HEK293 (cell line): ENCODE measurements around the gene RPGRIP1L.

ENCODE experiments used
- ATF2 ChIP-seq: fragments of 450-650 bp; formaldehyde crosslinking; IDR thresholded peaks from 2 replicates; pipeline ENCODE4 v1.5.1; 2016; ENCODE audit warnings: missing biosample characterization, missing genetic modification characterization, low read depth
- BCL11B ChIP-seq: fragments of 450-650 bp; formaldehyde crosslinking; IDR thresholded peaks from 2 replicates; pipeline ENCODE4 v1.5.1; 2016; ENCODE audit warnings: low read depth, missing biosample characterization, missing genetic modification characterization
- FEZF1 ChIP-seq: fragments of 450-650 bp; formaldehyde crosslinking; IDR thresholded peaks from 2 replicates; pipeline ENCODE4 v1.5.1; 2016; ENCODE audit warnings: missing biosample characterization, missing genetic modification characterization
- GFI1B ChIP-seq: fragments of 450-650 bp; formaldehyde crosslinking; IDR thresholded peaks from 2 replicates; pipeline ENCODE4 v1.5.1; 2016; ENCODE audit warnings: missing biosample characterization, missing genetic modification characterization
- KLF8 ChIP-seq: fragments of 450-650 bp; formaldehyde crosslinking; IDR thresholded peaks from 2 replicates; pipeline ENCODE4 v1.5.1; 2016; ENCODE audit warnings: missing biosample characterization, missing genetic modification characterization
- OSR2 ChIP-seq: fragments of 450-650 bp; formaldehyde crosslinking; IDR thresholded peaks from 2 replicates; pipeline ENCODE4 v1.5.1; 2016; ENCODE audit warnings: missing biosample characterization, missing genetic modification characterization
- PRDM1 ChIP-seq: fragments of 450-650 bp; formaldehyde crosslinking; IDR thresholded peaks from 2 replicates; pipeline ENCODE4; 2016; ENCODE audit warnings: missing biosample characterization, missing genetic modification characterization
- PRDM6 ChIP-seq: fragments of 450-650 bp; formaldehyde crosslinking; IDR thresholded peaks from 2 replicates; pipeline ENCODE4 v1.5.1; 2017; ENCODE audit warnings: missing biosample characterization, missing genetic modification characterization
- SP7 ChIP-seq: fragments of 450-650 bp; formaldehyde crosslinking; IDR thresholded peaks from 2 replicates; pipeline ENCODE4 v1.5.1; 2016; ENCODE audit warnings: missing biosample characterization, missing genetic modification characterization
- TSHZ1 ChIP-seq: fragments of 450-650 bp; formaldehyde crosslinking; IDR thresholded peaks from 2 replicates; pipeline ENCODE4 v1.5.1; 2016; ENCODE audit warnings: missing biosample characterization, missing genetic modification characterization, borderline replicate concordance
- ZBTB17 ChIP-seq: fragments of 450-650 bp; formaldehyde crosslinking; IDR thresholded peaks from 2 replicates; pipeline ENCODE4 v1.5.1; 2016; ENCODE audit warnings: missing biosample characterization, missing genetic modification characterization
- ZBTB8A ChIP-seq: fragments of 450-650 bp; formaldehyde crosslinking; IDR thresholded peaks from 2 replicates; pipeline ENCODE4 v1.5.1; 2016; ENCODE audit warnings: missing biosample characterization, missing genetic modification characterization
- ZNF19 ChIP-seq: fragments of 450-650 bp; formaldehyde crosslinking; IDR thresholded peaks from 2 replicates; pipeline ENCODE4; 2016; ENCODE audit warnings: missing biosample characterization, missing genetic modification characterization, low read depth
- ZNF24 ChIP-seq: fragments of 450-650 bp; formaldehyde crosslinking; IDR thresholded peaks from 2 replicates; pipeline ENCODE4 v1.5.1; 2016; ENCODE audit warnings: missing biosample characterization, missing genetic modification characterization
- ZNF394 ChIP-seq: fragments of 450-650 bp; formaldehyde crosslinking; IDR thresholded peaks from 2 replicates; pipeline ENCODE4 v1.5.1; 2016; ENCODE audit warnings: missing biosample characterization, missing genetic modification characterization, mild to moderate bottlenecking, moderate library complexity, borderline replicate concordance
- ZNF558 ChIP-seq: fragments of 450-650 bp; formaldehyde crosslinking; IDR thresholded peaks from 2 replicates; pipeline ENCODE4 v1.5.1; 2016; ENCODE audit warnings: missing biosample characterization, missing genetic modification characterization
- ZNF792 ChIP-seq: fragments of 450-650 bp; formaldehyde crosslinking; IDR thresholded peaks from 2 replicates; pipeline ENCODE4 v1.5.1; 2016; ENCODE audit warnings: missing biosample characterization, missing genetic modification characterization
- ZNF843 ChIP-seq: fragments of 450-650 bp; formaldehyde crosslinking; IDR thresholded peaks from 2 replicates; pipeline ENCODE4 v1.5.1; 2016; ENCODE audit warnings: missing biosample characterization, missing genetic modification characterization
- ZSCAN16 ChIP-seq: fragments of 450-650 bp; formaldehyde crosslinking; IDR thresholded peaks from 2 replicates; pipeline ENCODE4 v1.5.1; 2016; ENCODE audit warnings: missing biosample characterization, missing genetic modification characterization
- ZSCAN30 ChIP-seq: fragments of 450-650 bp; IDR thresholded peaks from 2 replicates; pipeline ENCODE4 v1.5.1; 2018; ENCODE audit warnings: missing biosample characterization, mild to moderate bottlenecking, missing genetic modification characterization, moderate library complexity
- ZSCAN4 ChIP-seq: fragments of 450-650 bp; formaldehyde crosslinking; IDR thresholded peaks from 2 replicates; pipeline ENCODE4 v1.5.1; 2017; ENCODE audit warnings: missing biosample characterization, missing genetic modification characterization
- TF ChIP-seq, protein P1 (sequence below): fragments of 450-650 bp; formaldehyde crosslinking; IDR thresholded peaks from 2 replicates; pipeline ENCODE4 v1.5.1; 2017; ENCODE audit warnings: missing biosample characterization, missing genetic modification characterization
- TF ChIP-seq, protein P2 (sequence below): fragments of 450-650 bp; IDR thresholded peaks from 2 replicates; pipeline ENCODE4 v1.5.1; 2018; ENCODE audit warnings: missing biosample characterization, mild to moderate bottlenecking, missing genetic modification characterization
- TF ChIP-seq, protein P3 (sequence below): fragments of 450-650 bp; formaldehyde crosslinking; IDR thresholded peaks from 2 replicates; pipeline ENCODE4 v1.5.1; 2017; ENCODE audit warnings: missing biosample characterization, missing genetic modification characterization
- TF ChIP-seq, protein P4 (sequence below): fragments of 450-650 bp; formaldehyde crosslinking; IDR thresholded peaks from 2 replicates; pipeline ENCODE4 v1.5.1; 2016; ENCODE audit warnings: missing biosample characterization, missing genetic modification characterization

RPGRIP1L gene

GRCh38 chr16:53611179-53611696 is 92.4 kb downstream of the RPGRIP1L start (continued):
- TF ChIP-seq BCL11B (tag by site-specific recombination) (peak; percentile 81; the same call in 1 of the 2 replicates), ATF2 (tag by site-specific recombination) (0 out of 2 replicates have a peak, but pooled peaks have one; percentile 5), PRDM6 (tag by site-specific recombination) (peak; percentile 96), GFI1B (tag by site-specific recombination) (peak; percentile 57), ZSCAN4 (tag by site-specific recombination) (peak; percentile 61; the same call in 1 of the 2 replicates), ZBTB8A (tag by site-specific recombination) (peak; percentile 94), ZSCAN16 (tag by site-specific recombination) (peak; percentile 39; the same call in 1 of the 2 replicates), ZNF558 (tag by site-specific recombination) (no peak), PRDM1 (tag by site-specific recombination) (0 out of 2 replicates have a peak, but pooled peaks have one; percentile 32), KLF8 (tag by site-specific recombination) (no peak), ZNF792 (tag by site-specific recombination) (0 out of 2 replicates have a peak, but pooled peaks have one; percentile 63), ZNF19 (0 out of 2 replicates have a peak, but pooled peaks have one; percentile 37), ZBTB17 (tag by site-specific recombination) (no peak), SP7 (peak; percentile 97), ZNF24 (0 out of 2 replicates have a peak, but pooled peaks have one; percentile 25), ZSCAN30 (tag by site-specific recombination) (peak; percentile 92), OSR2 (tag by site-specific recombination) (peak; percentile 98), FEZF1 (tag by site-specific recombination) (peak; percentile 99), ZNF843 (tag by site-specific recombination) (peak; percentile 99), ZNF394 (tag by site-specific recombination) (peak; percentile 21; the same call in 1 of the 2 replicates), TSHZ1 (tag by site-specific recombination) (0 out of 2 replicates have a peak, but pooled peaks have one; percentile 53)
- TF ChIP-seq, protein P1, sequence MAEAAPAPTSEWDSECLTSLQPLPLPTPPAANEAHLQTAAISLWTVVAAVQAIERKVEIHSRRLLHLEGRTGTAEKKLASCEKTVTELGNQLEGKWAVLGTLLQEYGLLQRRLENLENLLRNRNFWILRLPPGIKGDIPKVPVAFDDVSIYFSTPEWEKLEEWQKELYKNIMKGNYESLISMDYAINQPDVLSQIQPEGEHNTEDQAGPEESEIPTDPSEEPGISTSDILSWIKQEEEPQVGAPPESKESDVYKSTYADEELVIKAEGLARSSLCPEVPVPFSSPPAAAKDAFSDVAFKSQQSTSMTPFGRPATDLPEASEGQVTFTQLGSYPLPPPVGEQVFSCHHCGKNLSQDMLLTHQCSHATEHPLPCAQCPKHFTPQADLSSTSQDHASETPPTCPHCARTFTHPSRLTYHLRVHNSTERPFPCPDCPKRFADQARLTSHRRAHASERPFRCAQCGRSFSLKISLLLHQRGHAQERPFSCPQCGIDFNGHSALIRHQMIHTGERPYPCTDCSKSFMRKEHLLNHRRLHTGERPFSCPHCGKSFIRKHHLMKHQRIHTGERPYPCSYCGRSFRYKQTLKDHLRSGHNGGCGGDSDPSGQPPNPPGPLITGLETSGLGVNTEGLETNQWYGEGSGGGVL (tag by site-specific recombination) = 0 out of 2 replicates have a peak, but pooled peaks have one; percentile 8
- TF ChIP-seq, protein P2, sequence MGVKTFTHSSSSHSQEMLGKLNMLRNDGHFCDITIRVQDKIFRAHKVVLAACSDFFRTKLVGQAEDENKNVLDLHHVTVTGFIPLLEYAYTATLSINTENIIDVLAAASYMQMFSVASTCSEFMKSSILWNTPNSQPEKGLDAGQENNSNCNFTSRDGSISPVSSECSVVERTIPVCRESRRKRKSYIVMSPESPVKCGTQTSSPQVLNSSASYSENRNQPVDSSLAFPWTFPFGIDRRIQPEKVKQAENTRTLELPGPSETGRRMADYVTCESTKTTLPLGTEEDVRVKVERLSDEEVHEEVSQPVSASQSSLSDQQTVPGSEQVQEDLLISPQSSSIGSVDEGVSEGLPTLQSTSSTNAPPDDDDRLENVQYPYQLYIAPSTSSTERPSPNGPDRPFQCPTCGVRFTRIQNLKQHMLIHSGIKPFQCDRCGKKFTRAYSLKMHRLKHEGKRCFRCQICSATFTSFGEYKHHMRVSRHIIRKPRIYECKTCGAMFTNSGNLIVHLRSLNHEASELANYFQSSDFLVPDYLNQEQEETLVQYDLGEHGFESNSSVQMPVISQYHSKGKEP (tag by site-specific recombination) = peak; percentile 99
- TF ChIP-seq, protein P3, sequence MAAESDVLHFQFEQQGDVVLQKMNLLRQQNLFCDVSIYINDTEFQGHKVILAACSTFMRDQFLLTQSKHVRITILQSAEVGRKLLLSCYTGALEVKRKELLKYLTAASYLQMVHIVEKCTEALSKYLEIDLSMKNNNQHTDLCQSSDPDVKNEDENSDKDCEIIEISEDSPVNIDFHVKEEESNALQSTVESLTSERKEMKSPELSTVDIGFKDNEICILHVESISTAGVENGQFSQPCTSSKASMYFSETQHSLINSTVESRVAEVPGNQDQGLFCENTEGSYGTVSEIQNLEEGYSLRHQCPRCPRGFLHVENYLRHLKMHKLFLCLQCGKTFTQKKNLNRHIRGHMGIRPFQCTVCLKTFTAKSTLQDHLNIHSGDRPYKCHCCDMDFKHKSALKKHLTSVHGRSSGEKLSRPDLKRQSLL = 0 out of 2 replicates have a peak, but pooled peaks have one; percentile 12
- TF ChIP-seq, protein P4, sequence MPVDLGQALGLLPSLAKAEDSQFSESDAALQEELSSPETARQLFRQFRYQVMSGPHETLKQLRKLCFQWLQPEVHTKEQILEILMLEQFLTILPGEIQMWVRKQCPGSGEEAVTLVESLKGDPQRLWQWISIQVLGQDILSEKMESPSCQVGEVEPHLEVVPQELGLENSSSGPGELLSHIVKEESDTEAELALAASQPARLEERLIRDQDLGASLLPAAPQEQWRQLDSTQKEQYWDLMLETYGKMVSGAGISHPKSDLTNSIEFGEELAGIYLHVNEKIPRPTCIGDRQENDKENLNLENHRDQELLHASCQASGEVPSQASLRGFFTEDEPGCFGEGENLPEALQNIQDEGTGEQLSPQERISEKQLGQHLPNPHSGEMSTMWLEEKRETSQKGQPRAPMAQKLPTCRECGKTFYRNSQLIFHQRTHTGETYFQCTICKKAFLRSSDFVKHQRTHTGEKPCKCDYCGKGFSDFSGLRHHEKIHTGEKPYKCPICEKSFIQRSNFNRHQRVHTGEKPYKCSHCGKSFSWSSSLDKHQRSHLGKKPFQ (tag by site-specific recombination) = peak; percentile 63
